NCI-H2196 treated with DMSO at 0.1 percent for 48 hours (cell line): ENCODE data around the gene FMR1.

Experiments used
- DNase-seq: peaks from one replicate; lab custom pipeline; 2025; ENCODE audit not compliant: unreplicated experiment; lab: John Stamatoyannopoulos, UW

FMR1 gene

GRCh38 chrX:147911192-147912022 lies at the start of gene FMR1:
TSS of gene FMR1 (plus strand) at chrX:147911919. CDS start at chrX:147912180, 261 bp downstream.
- DNase-seq = peak; percentile 79

GRCh38 chrX:147875866-147876596 lies 35.7 kb upstream of the FMR1 start:
- DNase-seq = no peak

- no peak for DNase-seq
Observed at GRCh38 chrX:147876849-147877646, 34.7 kb upstream of the FMR1 start.

DNA sequence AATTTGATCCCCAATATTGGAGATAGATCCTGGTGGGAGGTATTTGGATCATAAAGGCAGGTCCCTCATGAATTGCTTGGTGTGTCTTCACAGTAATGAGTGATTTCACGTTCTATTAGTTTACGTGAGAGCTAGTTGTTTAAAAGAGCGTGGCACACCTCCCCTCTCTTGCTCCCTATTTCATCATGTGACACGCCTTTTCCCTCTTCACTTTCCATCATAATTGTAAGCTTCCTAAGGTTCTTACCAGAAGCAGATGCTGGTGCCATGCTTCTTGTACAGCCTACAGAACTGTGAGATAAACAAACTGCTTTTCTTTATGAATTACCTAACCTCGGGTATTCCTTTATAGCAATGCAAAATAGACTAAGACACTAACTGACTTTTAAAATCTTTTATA lies 34.0 kb upstream of the FMR1 start:
- no peak for DNase-seq

DNA sequence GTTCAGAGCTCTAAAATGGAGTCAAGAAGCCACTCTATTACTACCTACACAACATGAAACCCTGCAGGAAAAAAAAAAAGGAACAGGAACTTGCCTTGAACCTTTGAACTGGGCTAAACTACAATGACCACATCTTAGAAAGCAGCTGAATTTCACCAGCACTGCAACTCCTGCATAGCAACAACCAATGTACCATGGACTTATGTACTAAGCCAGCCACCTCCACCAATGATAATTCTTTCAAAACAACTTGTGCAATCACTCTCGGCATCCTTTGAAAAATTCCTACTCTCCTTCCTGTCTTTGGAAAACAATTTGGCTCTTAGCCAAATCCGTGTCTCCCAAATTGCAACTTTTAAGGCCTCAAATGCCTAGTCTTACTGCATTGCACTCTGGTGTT lies 26.8 kb upstream of the FMR1 start:
- DNase-seq = no peak

DNA sequence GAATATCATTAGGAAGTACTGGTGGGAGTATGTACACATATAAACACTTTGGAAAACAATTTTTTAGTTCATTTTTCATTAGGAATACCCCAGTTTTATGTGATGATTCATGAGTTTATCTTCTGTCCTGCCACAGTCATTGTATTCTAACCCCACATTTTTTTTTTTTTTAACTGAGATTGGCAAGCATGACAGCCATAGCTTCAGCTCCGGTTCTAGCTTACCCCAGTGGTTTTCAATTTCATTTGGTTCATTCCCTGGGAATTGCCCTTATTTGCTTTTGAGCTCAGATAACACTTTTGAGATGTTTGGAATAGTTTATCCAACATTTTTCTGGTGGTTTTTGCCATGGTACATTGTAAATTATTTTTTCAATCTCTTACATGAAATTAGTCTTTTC lies 21.0 kb upstream of the FMR1 start:
- DNase-seq = no peak

GRCh38 chrX:147891896-147892295 lies 19.8 kb upstream of the FMR1 start:
- no peak for DNase-seq

DNA sequence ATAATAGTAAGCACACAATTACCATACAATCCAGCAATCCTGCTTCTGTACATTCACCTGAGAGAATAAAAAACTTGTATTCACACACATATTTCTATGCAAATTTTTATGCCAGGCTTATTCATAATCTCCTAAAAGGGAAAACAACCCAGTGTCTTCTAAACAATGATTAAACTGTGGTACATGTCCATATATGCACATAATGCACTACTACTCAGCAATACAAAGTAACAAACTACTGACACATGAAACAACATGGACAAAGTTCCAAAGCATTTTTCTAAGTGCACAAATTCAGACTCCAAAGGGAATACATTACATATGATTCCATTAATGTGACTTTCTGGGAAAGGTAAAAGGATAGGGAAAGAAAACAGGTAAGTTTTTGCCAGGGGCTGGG lies 18.0 kb upstream of the FMR1 start:
- no peak for DNase-seq

GRCh38 chrX:147894366-147894963 lies 17.3 kb upstream of the FMR1 start:
- no peak for DNase-seq

GRCh38 chrX:147897117-147897516 lies 14.6 kb upstream of the FMR1 start:
- DNase-seq = no peak

DNA sequence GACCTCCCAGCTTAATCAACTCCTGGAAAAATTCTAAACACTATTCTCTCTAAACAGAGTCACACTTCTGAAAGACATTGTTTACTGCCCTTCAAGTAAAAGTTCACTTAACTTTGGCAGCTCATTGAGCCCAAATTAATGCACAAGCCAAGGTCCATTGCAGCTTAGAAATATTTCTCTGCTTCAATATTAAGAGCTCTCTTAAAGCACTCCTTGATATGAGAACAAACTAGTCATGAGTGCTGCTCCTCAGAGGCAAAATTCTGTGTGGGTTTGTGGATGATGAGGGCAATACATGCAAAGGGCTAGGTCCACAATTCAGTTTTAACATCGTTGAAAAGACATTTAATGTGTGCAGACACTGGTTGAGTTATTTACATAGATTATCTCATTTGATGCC lies 12.8 kb upstream of the FMR1 start:
- no peak for DNase-seq

GRCh38 chrX:147899379-147900114 lies 12.2 kb upstream of the FMR1 start:
- DNase-seq = no peak

DNA sequence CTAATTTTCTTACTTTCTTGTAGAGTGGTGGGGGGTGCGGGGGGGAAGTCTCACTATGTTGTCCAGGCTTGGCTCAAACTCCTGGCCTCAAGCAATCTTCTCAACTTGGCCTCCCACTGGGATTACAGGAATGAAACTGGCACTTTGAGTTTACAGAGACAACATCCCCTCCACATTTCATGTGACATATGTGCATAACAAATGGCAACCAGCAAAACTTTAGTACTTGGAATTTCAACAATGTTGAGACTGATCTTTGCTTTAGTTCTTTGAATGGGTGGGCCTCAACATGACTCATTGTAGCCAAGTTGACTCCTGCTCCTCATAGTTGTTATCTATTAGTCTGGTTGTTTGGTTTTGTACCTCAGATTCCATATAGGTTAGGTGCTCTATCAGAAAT lies 11.4 kb upstream of the FMR1 start:
- DNase-seq = no peak

GRCh38 chrX:147901461-147902126 lies 10.1 kb upstream of the FMR1 start:
- DNase-seq = no peak

GRCh38 chrX:147902270-147902669 lies 9.4 kb upstream of the FMR1 start:
- no peak for DNase-seq

- no peak for DNase-seq
Observed at GRCh38 chrX:147908106-147908505, 3.6 kb upstream of the FMR1 start.

- no peak for DNase-seq
Observed at GRCh38 chrX:147910607-147911006, 1.1 kb upstream of the FMR1 start.

GRCh38 chrX:147912093-147912801 lies 528 bp downstream of the FMR1 start:
- no peak for DNase-seq

DNA sequence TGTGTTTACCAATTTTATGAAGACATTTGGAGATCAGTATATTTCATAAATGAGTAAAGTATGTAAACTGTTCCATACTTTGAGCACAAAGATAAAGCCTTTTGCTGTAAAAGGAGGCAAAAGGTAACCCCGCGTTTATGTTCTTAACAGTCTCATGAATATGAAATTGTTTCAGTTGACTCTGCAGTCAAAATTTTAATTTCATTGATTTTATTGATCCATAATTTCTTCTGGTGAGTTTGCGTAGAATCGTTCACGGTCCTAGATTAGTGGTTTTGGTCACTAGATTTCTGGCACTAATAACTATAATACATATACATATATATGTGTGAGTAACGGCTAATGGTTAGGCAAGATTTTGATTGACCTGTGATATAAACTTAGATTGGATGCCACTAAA lies 1.9 kb downstream of the FMR1 start:
- no peak for DNase-seq
